ENCODE data around the gene EMX2.
A peak's percentile ranks its signal among the peaks of the same experiment; 100 is the strongest.
"Not testable (repeated sequence)": the region's sequence is repeated elsewhere in the genome, so short reads cannot be mapped to it uniquely, and the experiment has no call there.

The EMX2 gene

DNA sequence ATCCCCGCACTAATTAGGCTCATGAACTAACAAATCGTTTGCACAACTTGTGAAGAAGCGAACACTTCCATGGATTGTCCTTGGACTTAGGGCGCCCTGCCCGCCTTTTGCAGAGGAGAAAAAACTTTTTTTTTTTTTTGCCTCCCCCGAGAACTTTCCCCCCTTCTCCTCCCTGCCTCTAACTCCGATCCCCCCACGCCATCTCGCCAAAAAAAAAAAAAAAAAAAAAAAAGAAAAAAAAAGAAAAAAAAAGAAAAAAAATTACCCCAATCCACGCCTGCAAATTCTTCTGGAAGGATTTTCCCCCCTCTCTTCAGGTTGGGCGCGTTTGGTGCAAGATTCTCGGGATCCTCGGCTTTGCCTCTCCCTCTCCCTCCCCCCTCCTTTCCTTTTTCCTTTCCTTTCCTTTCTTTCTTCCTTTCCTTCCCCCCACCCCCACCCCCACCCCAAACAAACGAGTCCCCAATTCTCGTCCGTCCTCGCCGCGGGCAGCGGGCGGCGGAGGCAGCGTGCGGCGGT is at the start of gene EMX2:
Gene EMX2, plus strand, starts transcription at position 41 of the 519 bp plus-strand sequence. CDS start 522 bp downstream, outside the sequence.
- no peak for DNase-seq

DNA sequence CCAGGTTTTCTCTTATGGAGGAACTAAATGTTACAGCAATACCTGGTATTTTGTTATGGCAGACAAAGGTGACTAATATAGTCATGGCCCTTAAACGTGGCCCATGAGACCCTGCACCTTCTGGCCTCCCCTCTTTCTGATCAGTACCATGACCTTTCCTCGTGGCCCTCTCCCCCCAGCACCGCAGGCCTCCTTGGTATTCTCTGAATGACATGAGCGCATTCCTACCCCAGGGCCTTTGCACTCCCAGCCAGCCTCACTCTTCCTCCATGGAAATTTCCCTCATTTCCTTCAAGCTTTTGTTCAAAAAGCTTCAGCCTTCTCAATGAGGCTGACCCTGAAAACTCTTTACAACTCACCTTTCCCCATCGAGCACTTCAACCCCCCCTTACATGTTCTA is 46.5 kb upstream of the EMX2 start:
- DNase-seq = no peak

DNA sequence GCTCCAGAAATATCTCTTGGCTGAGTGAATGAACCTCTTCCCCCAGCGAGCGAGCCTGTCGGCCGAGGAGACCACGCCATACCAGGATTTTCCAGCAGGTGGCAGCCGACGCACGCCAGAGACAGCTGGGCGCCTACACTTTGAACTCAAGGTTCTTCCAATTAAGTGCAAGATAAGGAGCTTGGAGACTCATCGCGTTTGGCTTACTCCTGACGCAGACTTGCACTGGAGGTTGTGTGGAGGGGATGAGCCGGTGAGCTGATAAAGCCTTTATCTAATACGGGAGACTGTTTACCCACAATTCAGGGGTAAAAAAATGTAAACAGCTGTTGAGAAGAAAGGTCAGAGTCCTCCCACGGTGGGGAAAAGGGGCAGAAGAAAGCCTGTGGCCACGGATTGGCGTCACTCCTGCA is 45.9 kb upstream of the EMX2 start:
- DNase-seq = peak; percentile 57

DNA sequence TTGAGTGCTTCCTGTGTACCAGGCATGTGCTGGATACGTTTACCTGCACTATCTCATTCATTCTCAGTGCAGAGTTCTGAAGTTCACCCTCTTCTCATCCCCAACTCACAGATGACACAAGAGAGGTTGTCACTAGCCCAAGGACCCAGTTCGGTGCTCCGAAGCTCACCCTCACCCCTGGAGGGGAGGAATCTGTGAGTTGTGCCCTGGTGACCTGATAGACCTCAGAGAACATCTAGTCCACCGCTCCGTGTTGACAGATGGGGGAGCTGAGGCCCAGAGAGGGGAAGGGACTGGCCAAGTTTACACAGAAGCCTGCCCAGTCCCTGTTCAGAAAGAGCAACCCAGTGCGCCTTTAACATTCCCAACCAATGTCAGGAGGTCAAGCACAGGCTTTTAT is 44.8 kb upstream of the EMX2 start:
- no peak for DNase-seq

DNA sequence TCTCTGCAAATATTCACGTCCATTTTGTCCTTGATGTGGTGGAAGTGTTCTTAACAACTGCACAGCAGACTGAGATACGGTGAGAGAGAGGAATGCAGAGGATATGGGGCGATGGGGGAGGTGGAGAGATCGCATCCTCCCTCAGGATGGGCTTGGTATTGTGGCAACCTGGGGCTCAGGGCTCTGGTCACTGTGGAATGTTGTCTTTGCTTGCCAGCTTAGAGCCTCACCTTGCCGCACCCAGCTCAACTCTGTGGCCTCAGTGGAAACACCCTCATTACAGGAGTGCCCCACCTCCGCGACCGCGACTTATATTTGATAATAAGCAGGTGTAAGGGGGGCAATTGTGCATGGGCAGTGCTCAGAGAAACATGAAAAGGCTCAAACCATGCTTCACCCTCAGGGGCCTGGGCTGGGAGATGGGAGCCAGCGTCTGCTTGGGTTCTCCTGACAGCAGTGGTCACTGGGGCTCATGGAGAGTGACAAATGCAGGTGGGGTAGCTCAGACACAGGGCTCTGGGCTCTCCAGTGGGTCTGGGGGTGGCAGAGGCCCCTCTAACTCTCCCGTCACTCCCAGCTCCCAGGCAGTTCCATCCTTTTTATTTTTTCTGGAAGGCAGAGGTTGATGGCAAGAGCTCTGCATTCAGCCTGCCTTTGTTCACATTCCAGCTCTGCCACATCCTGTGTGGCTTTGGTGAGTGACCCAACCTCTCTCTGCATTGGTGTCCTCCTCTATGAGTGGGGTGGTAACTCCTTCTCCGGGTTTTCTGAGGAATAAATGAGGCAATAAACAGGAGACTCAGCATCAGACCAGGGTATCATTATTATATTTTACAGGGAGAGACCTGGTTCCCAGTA is 43.1 kb upstream of the EMX2 start:
- DNase-seq = no peak

DNA sequence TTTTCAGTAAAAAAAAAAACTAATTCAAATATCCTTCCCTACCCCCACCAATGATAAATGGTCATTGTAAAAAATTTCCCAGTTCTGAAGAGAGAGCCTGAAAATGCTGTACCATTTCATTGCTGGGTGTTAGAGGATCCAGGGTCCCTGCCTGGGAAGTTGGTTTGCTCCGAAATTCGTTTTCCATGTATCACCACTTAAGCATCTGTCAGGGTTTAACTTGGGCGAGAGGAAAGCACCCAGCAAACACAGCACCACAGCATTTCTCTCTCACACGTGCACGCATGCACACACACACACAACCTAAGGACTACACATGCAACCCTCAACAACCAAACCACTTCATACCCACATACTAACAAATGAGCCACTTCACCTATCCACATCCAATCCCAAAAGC is 42.1 kb upstream of the EMX2 start:
- no peak for DNase-seq

DNA sequence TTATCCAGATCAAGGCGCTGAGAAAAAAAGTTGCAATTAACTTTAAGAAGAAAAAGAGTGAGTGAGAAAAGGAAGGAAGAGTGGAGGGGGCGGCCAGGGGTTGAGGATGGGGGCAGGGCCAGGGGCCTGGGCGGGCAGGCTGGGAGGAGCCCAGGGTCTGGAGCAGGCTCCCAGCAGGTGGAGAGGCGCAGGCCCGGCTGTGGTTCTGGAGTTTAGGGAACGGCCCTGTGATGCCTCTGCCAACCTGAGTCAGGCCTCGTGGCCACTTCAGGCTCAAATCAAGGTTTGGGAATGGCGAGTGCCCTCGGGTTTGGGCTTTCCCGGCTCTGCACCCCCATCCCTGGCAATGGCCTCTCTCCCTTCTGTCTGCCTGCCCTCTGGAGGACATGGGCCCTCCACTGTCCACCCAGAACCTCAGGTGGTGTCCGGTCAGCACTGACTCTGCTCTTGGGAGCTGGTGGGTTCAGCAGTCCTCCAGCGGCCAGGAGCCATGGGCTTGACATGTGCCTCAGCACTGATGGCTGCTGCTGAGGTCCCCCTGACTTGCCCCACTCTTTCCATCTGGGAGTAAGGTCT is 41.0 kb upstream of the EMX2 start:
- no peak for DNase-seq

DNA sequence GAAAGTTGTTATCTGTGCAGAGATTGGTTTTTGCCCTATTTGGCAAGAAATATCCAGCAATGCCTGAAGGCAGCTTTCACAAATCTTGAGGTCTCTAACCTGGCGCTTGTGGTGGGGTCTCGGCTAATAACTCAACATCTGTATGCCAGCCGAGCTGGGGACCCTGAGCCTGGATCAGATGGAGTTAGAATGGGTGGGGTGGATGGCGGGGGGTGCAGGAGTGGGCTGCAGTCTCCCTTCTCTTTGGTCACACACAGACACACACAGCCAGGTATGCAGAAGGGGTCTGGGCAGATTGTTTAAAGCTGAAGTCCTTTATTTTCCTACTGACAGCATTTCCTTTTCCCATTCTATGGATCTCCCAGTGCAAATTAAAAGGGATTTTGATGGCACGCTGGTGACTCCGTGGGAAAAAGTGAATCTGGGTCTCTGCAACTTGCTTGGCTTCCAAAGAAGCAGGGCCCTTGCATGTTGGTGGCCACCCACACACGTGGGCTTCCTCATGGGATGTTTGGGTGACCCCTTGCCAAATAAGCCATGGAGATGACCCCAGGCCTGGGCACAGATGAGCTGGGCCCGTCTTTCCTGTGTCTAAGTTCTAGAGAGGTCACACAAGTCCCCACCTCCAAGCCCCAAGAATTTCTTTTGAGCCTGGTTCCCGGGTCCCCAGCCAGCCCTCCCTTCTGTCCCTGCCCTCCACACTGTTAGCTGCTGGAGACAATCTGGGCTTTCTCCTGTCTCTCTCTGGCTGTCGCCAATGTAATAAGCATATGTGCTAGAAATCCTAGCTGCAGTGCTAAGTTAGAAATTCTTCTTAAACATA is 39.9 kb upstream of the EMX2 start:
- no peak for DNase-seq

DNA sequence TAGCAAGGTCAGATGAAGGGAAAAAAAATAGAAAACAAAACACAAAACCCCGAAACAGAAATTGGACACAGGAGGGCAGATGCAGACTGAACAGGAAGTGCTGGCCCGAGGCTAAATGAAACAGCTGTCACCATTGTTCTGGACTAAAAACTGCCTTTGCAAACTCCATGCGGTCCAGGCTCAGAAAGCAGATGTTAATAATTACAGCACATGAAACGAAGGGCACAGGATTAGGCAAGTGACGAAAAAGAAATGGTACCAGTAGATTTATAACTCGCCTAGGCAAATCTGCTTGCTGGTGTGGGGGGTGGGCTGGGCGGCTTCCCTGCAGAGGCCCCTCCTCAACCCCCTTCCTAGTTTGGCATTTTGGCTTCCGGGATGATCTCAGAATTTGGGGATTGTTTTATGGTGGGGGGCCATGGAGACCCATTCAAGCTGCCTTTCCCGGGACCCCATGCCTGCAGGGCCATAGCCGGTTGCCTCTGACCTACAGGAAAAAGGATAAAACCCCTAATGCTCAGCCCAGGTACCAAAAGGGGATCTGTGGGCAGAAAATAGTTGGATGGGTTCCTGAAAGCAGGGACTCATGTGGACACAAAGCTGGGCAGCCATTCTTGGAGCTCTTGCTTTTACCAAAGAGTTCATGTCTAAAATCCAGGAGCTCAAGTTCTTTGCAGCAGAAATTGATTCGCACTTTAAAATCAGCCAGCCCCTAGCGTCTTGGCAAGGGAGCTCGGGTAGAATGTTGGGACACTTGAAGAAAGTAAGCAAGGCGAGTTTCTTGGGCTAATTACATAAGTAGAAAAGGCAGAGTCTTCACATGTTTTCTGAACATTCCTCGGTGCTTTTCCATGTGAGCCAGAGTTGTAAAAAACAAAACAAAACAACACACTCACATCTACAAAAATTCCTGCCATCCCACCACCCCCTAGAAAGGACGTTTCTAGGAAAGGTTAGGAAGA is 39.0 kb upstream of the EMX2 start:
- DNase-seq = no peak

DNA sequence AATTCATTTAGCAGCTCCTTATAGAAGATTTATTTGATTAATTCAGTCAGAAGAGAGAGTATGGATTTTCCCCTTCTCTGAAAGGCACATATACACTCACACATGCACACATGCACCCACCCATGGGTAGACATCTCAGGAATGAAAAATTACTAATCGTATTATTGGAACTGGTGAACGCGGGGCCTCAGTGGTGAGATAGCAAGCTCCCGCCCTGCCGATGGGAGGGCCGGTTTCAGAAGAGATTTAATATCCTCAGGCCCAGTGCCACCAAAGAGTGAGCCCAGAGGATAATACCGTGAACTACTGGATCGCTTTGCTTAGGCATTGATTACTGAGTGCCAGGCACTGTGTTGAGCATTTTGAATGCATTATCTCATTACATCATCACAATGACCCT is 38.0 kb upstream of the EMX2 start:
- DNase-seq = no peak

DNA sequence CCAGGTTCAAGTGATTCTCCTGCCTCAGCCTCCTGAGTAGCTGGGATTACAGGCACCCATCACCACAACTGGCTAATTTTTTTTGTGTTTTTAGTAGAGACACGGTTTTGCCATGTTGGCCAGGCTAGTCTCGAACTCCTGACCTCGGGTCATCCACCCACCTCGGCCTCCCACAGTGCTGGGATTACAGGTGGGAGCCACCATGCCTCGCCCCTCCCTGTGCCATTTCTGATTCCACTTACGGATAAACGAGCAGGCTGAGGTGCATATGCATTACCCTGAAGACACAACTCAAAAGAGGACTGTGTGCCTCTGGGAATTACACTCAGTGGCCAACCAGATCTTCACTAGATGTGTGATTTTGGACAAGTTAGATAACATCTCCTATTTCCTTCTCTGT is 35.5 kb upstream of the EMX2 start:
- DNase-seq = not testable (repeated sequence)

DNA sequence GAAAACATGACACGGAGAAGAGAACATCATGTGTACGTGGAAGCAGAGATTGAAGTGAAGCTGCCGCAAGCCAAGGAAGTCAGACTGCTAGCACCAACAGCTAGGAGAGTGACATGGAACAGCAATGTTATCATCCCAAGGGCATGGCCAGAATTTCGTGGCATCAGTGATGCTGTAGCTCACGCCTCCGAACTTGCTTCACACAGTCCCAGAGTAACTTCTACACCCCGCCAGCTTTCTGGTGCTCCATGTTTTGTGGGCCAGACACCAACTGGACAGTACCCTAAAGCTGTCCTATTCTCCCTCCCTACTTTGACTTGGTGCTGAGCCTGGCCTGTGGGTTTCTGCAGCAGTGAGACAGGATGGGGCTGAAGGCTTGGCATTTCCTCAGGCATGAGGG is 33.0 kb upstream of the EMX2 start:
- no peak for DNase-seq

DNA sequence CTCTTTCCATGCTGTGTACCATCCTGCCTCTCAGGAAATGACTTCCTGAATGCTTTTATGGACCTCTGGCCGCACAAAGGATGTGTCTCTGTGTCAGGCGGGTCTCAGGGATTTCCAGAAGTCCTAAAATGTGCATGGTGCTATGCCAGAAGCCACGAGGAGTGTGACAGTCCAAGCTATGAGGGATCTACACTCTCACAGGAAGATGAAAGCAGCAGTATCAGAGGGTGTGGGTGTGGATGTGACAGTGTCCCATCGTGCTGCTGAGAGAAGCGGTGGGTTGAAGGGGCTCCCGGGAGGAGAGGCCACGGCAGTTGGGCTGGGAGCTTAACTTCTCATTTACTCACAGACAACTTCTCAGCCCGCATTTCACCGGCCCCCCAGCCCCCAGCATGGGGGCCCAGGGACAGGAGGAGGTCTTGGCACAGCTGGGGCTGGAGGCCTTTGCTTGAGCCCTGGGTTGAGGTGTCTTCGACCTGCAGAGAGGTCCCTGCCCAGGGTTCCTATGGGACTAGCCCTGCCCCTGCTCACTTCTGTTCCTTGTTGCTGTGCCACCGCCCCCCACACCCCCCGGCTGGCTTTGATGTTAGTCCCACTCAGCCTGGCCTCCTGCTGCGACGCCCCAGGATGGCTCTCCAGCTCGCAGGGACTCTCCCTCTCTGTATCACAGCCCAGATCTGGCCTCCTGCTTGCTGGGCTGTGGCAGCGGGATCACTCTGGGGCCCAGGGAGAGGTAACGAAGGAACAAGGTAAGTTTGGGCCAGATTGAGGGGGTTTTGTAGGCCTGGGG is 30.8 kb upstream of the EMX2 start:
- no peak for DNase-seq

DNA sequence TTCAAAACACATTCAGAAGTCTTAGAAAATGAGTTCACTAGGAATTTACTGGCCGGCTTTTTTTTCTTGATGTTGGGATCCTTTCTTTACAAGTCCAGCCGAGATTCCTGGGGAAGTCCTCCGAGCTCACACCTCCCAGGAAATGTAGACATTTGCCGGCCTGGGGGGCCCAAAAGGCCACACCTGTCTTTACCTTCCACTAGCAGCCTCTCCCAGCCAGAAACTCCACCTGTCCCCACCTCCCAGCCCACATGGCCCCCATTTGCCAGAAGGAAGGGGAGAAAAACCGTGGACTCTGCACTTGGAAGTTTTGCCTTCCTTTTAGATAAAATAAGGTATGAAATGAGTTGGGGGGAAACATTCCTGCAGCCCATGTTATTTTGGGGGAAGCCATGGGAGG is 27.6 kb upstream of the EMX2 start:
- DNase-seq = no peak

DNA sequence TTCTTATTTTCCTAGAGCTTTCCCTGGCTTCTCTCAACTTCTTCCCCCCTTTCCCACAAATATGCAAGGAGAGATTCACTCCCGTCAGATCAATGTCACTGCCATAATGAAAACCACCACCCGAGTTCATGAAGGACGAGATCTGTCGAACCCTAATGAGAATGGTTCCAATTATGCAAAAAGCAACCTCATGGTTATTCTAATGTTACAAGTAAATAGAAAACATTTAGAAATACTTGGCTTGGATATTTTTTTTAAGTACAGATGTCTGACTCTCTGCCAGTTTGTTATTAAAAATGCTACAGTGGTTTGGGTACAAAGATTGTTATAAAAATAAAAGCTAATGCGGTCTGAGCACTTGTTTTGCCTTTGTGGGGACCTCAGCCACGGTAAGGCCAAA is 25.9 kb upstream of the EMX2 start:
- DNase-seq = no peak

DNA sequence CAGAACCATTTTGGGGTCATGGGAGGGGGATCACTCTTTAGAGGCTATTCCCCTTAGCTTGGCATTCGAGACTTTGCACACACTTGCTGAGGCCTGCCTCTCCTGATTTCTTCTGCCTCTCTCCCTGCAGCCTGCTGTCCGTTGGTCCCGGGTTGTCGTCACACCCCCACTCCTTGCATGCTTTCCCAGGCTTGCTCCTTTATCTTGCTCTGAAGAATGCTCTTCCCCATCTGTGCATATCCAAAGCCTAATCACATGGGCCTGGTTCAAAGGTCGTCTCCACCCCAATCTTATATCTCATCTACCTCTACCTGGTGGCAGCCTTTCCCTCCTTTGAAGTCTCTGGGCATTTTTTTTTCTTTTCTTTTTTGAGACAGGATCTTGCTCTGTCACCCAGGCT is 24.3 kb upstream of the EMX2 start:
- no peak for DNase-seq

DNA sequence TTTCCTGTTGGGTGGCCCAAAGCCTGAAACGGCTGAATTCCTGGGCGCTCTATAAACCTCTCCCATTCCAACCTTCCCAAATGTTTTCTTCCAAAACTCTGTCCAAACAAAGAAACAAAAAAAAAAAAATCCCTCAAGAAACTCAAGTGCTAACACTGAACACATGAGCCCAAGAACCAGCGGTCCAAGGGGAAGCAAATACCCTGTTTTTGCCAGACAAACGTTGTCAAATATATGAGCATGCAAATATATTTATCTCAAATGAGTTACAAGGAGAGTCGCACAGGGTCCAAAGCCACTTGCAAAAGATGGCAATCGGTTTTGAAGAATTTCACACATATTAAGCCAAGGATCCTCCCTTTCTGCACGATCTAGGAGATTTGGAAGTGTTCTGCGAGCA is 23.3 kb upstream of the EMX2 start:
- DNase-seq = no peak

DNA sequence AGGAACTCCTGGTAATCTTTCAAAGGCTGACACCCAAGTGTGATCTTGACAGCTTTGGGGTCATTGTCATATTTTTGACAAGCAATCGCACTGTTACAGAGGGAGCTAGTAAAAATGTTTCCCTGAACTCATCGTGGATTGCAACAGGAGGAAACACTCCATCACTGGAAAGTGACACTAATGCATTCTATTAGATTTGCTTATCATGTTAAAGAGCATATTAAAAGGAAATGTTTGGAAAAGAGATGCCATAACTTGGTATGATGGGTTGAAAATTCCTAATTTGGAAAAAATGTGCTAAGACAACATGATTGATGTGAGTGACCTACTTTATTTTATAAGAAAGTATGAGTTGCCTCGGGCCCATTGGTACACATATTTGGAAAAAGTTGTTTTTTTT is 22.7 kb upstream of the EMX2 start:
- DNase-seq = no peak

DNA sequence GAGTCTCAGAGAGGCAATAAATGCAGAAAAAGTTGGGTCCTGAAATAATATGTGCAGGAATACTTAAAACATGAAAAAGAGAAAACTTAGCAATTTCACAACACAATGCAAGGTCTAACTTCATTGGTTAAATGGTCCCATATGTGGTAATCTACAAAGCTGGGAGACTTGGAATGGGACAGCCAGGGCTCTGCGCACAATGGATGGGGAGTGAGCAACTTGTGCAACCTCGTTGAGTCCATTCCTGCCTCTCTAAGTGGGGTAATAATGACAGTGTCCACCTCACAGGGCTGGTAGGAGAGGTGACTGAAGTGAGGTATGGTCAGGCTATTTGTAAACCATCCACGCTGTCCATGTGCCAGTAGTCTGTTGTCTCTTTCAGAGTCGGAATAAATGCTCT is 11.8 kb upstream of the EMX2 start:
- no peak for DNase-seq

DNA sequence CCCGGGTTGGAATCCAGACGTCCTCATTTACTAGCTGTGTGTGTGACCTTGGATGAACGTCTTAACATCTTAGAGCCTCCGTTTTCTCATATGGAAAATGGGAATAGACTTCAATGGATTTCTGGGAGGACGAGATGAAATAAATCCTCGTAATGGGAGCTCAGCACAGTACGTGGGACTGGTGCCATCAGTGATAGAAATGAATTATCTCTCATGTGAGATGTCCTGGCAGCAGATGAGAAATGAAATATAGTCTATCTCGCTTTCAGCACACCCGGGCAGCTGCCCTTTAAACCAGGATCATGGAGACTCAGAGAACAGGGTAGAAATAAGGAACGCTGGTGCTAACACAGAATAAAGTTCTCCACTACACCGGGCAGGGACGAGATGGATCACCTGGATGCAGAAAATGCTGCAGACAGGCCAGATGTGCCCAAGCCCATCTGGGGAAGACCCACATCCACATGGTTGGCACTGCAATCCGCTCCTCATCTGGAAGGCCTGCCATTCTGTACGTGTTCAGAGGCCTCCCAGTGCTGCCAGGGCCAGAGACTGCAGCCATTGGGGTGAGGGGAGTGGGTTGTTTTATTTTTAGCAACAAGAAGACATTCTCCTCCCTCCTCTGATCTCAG is 11.1 kb upstream of the EMX2 start:
- DNase-seq = no peak

DNA sequence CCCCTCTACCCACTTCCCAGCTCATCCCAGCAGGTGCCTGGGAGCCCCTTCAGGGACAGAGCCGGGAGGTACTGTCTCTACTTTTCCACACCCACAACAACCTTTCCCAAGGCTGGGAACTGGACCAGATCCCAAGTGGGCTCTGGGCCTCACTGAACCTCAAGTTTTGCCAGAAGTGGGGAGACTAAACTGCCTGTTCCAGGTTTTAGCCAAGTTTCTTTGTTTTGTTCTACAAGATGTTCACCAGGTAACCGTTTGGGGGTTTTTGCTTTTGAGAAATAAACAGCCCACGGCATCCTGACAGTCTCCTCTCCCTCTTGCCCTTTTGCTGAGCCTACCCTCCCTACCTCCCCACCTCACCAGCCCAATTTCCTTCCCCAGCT is 10.6 kb upstream of the EMX2 start:
- no peak for DNase-seq

Data from 8988T (cell line).